ENCODE measurements around the gene RBM11. TPM values are rescaled to one million over a fixed set of nuclear protein-coding genes. Genes with fewer than 3 reads are reported as not detected.

RBM11 gene
- not detected in 2 replicates for total RNA-seq

GRCh38 chr21:14215971-14216641, at the start of gene RBM11:
Gene RBM11, plus strand, starts transcription at chr21:14216157. Its CDS starts 30 bp downstream, at chr21:14216187.

GRCh38 chr21:14210738-14211137, 5.2 kb upstream of the RBM11 start, which contains the start of gene LIPI:
Gene LIPI, minus strand, starts transcription at chr21:14210955. Its CDS starts 110 bp downstream, at chr21:14210845.

Other genes starting within 250 kb of the RBM11 start
- gene LIPI, start 5.2 kb upstream of the RBM11 start, total RNA-seq: not detected in 2 replicates
- 96.1 and 158 TPM in 2 replicates for gene HSPA13, start 167.0 kb downstream of the RBM11 start, total RNA-seq